HL-60 (cell line): ENCODE measurements around the gene CFAP74.

Experiments
- DNase-seq, 2 experiments: peaks; one replicate each; pipeline ENCODE4 v3.0.0-alpha.2; 2010 to 2020; ENCODE audit warnings: low read depth in 1 of 2, low spot score in 1 of 2
- H3K27ac ChIP-seq: fragments of 250-450 bp; sonication (Bioruptor Pico); replicated peaks from 2 replicates; pipeline ENCODE4 v1.5.1; 2020; ENCODE audit warnings: mild to moderate bottlenecking, moderate library complexity
- H3K27me3 ChIP-seq: fragments of 250-450 bp; sonication (Bioruptor Pico); 2 replicates; pipeline ENCODE4 v1.5.1; 2021; ENCODE audit warnings: mild to moderate bottlenecking, moderate library complexity; ENCODE audit not compliant: insufficient read depth, poor library complexity, severe bottlenecking
- H3K4me3 ChIP-seq: replicated peaks from 2 replicates; pipeline ENCODE4 v1.5.1; 2011; ENCODE audit warnings: mild to moderate bottlenecking, control low read depth, low read length; ENCODE audit not compliant: insufficient read depth
- CTCF ChIP-seq: IDR thresholded peaks from one replicate; pipeline ENCODE4 v1.5.1; 2011; ENCODE audit warnings: low read length, control low read depth, inconsistent platforms; ENCODE audit not compliant: insufficient read depth
- GABPA ChIP-seq: IDR thresholded peaks from 2 replicates; pipeline ENCODE4 v1.6.1; 2012; ENCODE audit warnings: low read depth
- POLR2AphosphoS5 ChIP-seq: IDR thresholded peaks from 2 replicates; pipeline ENCODE4 v1.6.1; 2012; ENCODE audit warnings: low read depth
- REST ChIP-seq: IDR thresholded peaks from 2 replicates; pipeline ENCODE4 v1.6.1; 2012; ENCODE audit warnings: low read depth; ENCODE audit not compliant: insufficient replicate concordance
- SPI1 ChIP-seq: IDR thresholded peaks from 2 replicates; pipeline ENCODE4 v1.6.1; 2012; ENCODE audit warnings: low read depth, mild to moderate bottlenecking, borderline replicate concordance

The CFAP74 gene

GRCh38 chr1:1939296-1940122 is 64.1 kb downstream of the CFAP74 start:
- Histone ChIP-seq H3K27me3 (peaks cover 17% of the 10 kb centered on the region), H3K4me3 (no peak overlapping the region), H3K27ac (no peak overlapping the region)
- TF ChIP-seq SPI1 (no peak), CTCF (no peak), POLR2AphosphoS5 (no peak), REST (no peak), GABPA (no peak)
- DNase-seq = no peak

- peaks cover 17% of the 10 kb centered on the region for H3K27me3 ChIP-seq
- H3K4me3 ChIP-seq = no peak overlapping the region
Observed at GRCh38 chr1:1938613-1939295, 64.8 kb downstream of the CFAP74 start.

More at GRCh38 chr1:1938613-1939295, 64.8 kb downstream of the CFAP74 start:
- no peak for DNase-seq
- no peak overlapping the region for H3K27ac ChIP-seq
- TF ChIP-seq CTCF (no peak), POLR2AphosphoS5 (no peak), GABPA (no peak), REST (no peak), SPI1 (no peak)
